Psoas muscle (tissue), 8 donors: Measurements from ENCODE around the gene TNFRSF19. TPM values are rescaled to one million over a fixed set of nuclear protein-coding genes. Genes with fewer than 3 reads are reported as not detected.

Source experiments
- ATAC-seq, 4 donors: fragments of 200-7000 bp; cut with Tn5 transposase; one replicate each; pipeline ENCODE4 v1.9.1; 2020; ENCODE audit warnings: moderate library complexity in 3 of 4, mild to moderate bottlenecking in 2 of 4
- DNase-seq, 2 donors: peaks; one replicate each; pipeline ENCODE4 v3.0.0-alpha.2; 2020
- H3K27ac ChIP-seq: fragments of 200-600 bp; one replicate; pipeline ENCODE4 v1.8.0; 2022
- H3K27me3 ChIP-seq, 3 donors: fragments of 200-600 bp in 1 of 3; one replicate each; pipeline versions ENCODE4 v1.6.1 to v1.8.0; 2013 to 2022; ENCODE audit warnings: low read length in 2 of 3, mild to moderate bottlenecking in 2 of 3, moderate library complexity in 1 of 3; ENCODE audit not compliant: insufficient read depth in 3 of 3
- H3K36me3 ChIP-seq, 2 donors: fragments of 200-600 bp in 1 of 2; one replicate each; pipeline versions ENCODE4 v1.6.1 to v1.8.0; 2013 to 2022; ENCODE audit warnings: low read depth in 1 of 2, mild to moderate bottlenecking in 1 of 2, moderate library complexity in 1 of 2; ENCODE audit not compliant: insufficient read depth in 1 of 2
- H3K4me1 ChIP-seq: fragments of 200-600 bp; one replicate; pipeline ENCODE4 v1.8.0; 2022
- H3K4me3 ChIP-seq: fragments of 200-600 bp; one replicate; pipeline ENCODE4 v1.8.0; 2022; ENCODE audit warnings: mild to moderate bottlenecking
- H3K9me3 ChIP-seq: fragments of 200-600 bp; one replicate; pipeline ENCODE4 v1.8.0; 2022
- CTCF ChIP-seq: fragments of 200-600 bp; IDR thresholded peaks from one replicate; pipeline ENCODE4 v1.8.0; 2022; ENCODE audit warnings: antibody characterized with exemption
- WGBS, 3 donors: extraction: QIAGEN DNeasy Blood & Tissue Kit; methylation state at CpG; one replicate each; pipeline versions ENCODE4 v1.1.6 to v1.1.7; 2013; 5-methylcytosine and 5-hydroxymethylcytosine counted together
- intact Hi-C, 2 donors: fragments of 100-400 bp; cut with DNase I; formaldehyde crosslinking; loops; one replicate each; pipeline versions ENCODE4 v1.11.0 to v1.14.2; 2022
- polyA plus RNA-seq, 3 donors: library from polyadenylated mRNA; stranded (reverse); fragments of 200-250 nt; gene quantifications; one replicate each; pipeline ENCODE4 v1.2.3, GENCODE V29; 2013
- total RNA-seq, 4 donors: library from RNA; stranded (reverse); fragmentation: NEBNext Ultra II Directional in 2 of 4; extraction: Animal tissue kit (Norgen Biotek cat#: 25700) in 2 of 4; gene quantifications; one replicate each; pipeline versions ENCODE4 v1.2.1 to v1.2.4, GENCODE V29; 2021 to 2023
- donor health status: healthy with polysubstance abuse.
- donor health status: DM: no; HTN: no; CAD: no; lungs with moderate emphysema.
- donor health status: Bipolar disorder and iron deficiency.
- donor health status: healthy.
- donor health status: DM: yes; HTN: yes; CAD: no.
- donor health status: DM: no; HTN: no; CAD: no.
- donor health status: DM: no; HTN: no; CAD: no.
- donor health status: DM: yes; HTN: yes; CAD: no.

The TNFRSF19 gene
- total and polyA plus RNA-seq, 7 donors = 0.35 to 2.0 (median 0.55) TPM

GRCh38 chr13:23563085-23563845, 6.9 kb upstream of the TNFRSF19 start:
- intact Hi-C loops = no loop called here

GRCh38 chr13:23567906-23568460, 2.2 kb upstream of the TNFRSF19 start:
- no peak overlapping the region for H3K27ac ChIP-seq

More at GRCh38 chr13:23563085-23563845, 6.9 kb upstream of the TNFRSF19 start:
- no peaks in the 10 kb centered on the region for H3K9me3 ChIP-seq
- no peaks in the 10 kb centered on the region for H3K36me3 ChIP-seq
- ATAC-seq = no peak
- TF ChIP-seq CTCF = no peak
- H3K4me1 ChIP-seq = peaks cover 7% of the 10 kb centered on the region
- H3K27me3 ChIP-seq = no peaks in the 10 kb centered on the region
- H3K27ac ChIP-seq = no peak overlapping the region
- 92 to 93% (median 93%) methylated on average over 4 of the region's 4 CpGs for WGBS, 3 donors
- no peak for DNase-seq
- no peak overlapping the region for H3K4me3 ChIP-seq

GRCh38 chr13:23570921-23571315, 706 bp downstream of the TNFRSF19 start:
- Histone ChIP-seq H3K36me3 (no peaks in the 10 kb centered on the region), H3K4me3 (peak overlapping the region; percentile 36), H3K4me1 (peaks cover 8% of the 10 kb centered on the region), H3K9me3 (no peaks in the 10 kb centered on the region), H3K27ac (peak overlapping the region; percentile 39), H3K27me3 (no peaks in the 10 kb centered on the region)
- ATAC-seq (peak in 1 of 4 donors; percentile 42), DNase-seq (no peak)
- 52 to 62% (median 59%) methylated on average over 2 of the region's 2 CpGs for WGBS, 3 donors
- TF ChIP-seq CTCF = no peak
- intact Hi-C loops = loop anchor here (5.0 to 10.0 kb wide), 2 partner anchors 104 to 304 kb away; no protein-coding TSS in a partner anchor

More at GRCh38 chr13:23567906-23568460, 2.2 kb upstream of the TNFRSF19 start:
- ATAC-seq (peak; percentile 53 to 90 (median 83)), DNase-seq (no peak)
- 49 to 67% (median 51%) methylated on average over 9 of the region's 9 CpGs for WGBS, 3 donors
- Histone ChIP-seq H3K4me3 (no peak overlapping the region), H3K9me3 (no peaks in the 10 kb centered on the region), H3K4me1 (peaks cover 8% of the 10 kb centered on the region), H3K27me3 (no peaks in the 10 kb centered on the region), H3K36me3 (no peaks in the 10 kb centered on the region)
- TF ChIP-seq CTCF = peak; percentile 24
- intact Hi-C loops = loop anchor here in 1 of 2 donors (5.0 kb wide), 1 partner anchor 101 kb away; no protein-coding TSS in a partner anchor

- Histone ChIP-seq H3K27ac (no peak overlapping the region), H3K4me3 (peak overlapping the region; percentile 36), H3K4me1 (peaks cover 8% of the 10 kb centered on the region), H3K9me3 (no peaks in the 10 kb centered on the region), H3K36me3 (no peaks in the 10 kb centered on the region), H3K27me3 (no peaks in the 10 kb centered on the region)
- ATAC-seq = no peak
- intact Hi-C loops = loop anchor here (5.0 to 10.0 kb wide), 2 partner anchors 104 to 303 kb away; no protein-coding TSS in a partner anchor
- no peak for TF ChIP-seq CTCF
- WGBS, 3 donors = 73 to 80% (median 79%) methylated on average over 2 of the region's 2 CpGs
- no peak for DNase-seq
Measured at GRCh38 chr13:23571431-23571830, 1.2 kb downstream of the TNFRSF19 start.
